GM12878 (cell line): ENCODE results near the gene RPRD1A. TPM values are rescaled to one million over a fixed set of nuclear protein-coding genes. Genes with fewer than 3 reads are reported as not detected.

Experiments
- ATAC-seq: fragments of 200-7000 bp; cut with Tn5 transposase; 3 replicates; pipeline ENCODE4 v1.9.1; 2020; ENCODE audit warnings: mild to moderate bottlenecking, moderate library complexity
- BruUV-seq: library from RNA; stranded (reverse); fragments of 400-500 nt; replicated peaks from 2 replicates; lab custom pipeline; 2021; lab: Mats Ljungman, UMichigan
- CTCF ChIA-PET: fragments of 300-600 bp; sonication (Branson Sonifier 250); formaldehyde crosslinking; extraction: SDS; loops from one replicate; lab custom pipeline; 2021; ENCODE audit warnings: inconsistent platforms; lab: Yijun Ruan, JAX
- POLR2A ChIA-PET: fragments of 350-600 bp; formaldehyde crosslinking; extraction: SDS; loops from one replicate; lab custom pipeline; 2021; ENCODE audit warnings: inconsistent platforms; lab: Charles Lee
- RAD21 ChIA-PET: fragments of 300-600 bp; sonication (Branson Sonifier 250); formaldehyde crosslinking; loops from one replicate; lab custom pipeline; 2023; ENCODE audit warnings: antibody characterized with exemption; ENCODE audit not compliant: unreplicated experiment; lab: Charles Lee
- SMC1A ChIA-PET: fragments of 300-600 bp; sonication (Branson Sonifier 250); formaldehyde crosslinking; loops from one replicate; lab custom pipeline; 2023; ENCODE audit not compliant: unreplicated experiment, uncharacterized antibody; lab: Charles Lee
- DNase-seq: peaks from one replicate; pipeline ENCODE4 v3.0.0-alpha.2; 2011; ENCODE audit warnings: low read depth, low spot score
- FAIRE-seq: peaks from 3 replicates; lab custom pipeline; 2011; peaks lifted over from hg19 to GRCh38; lab: Jason Lieb, UNC
- H2AFZ ChIP-seq: 2 replicates; pipeline ENCODE4 v1.6.0; 2011; ENCODE audit warnings: low read depth, low read length, control low read depth; ENCODE audit not compliant: control insufficient read depth
- H3K27ac ChIP-seq: 2 replicates; pipeline ENCODE4 v1.5.1; 2011; ENCODE audit warnings: control low read depth; ENCODE audit not compliant: control insufficient read depth, insufficient read depth
- H3K27me3 ChIP-seq, 2 experiments: replicated peaks in 1 of 2; 2 replicates each; pipeline versions ENCODE4 v1.6.0 to v1.6.1; 2011; ENCODE audit warnings: low read length in 1 of 2; ENCODE audit not compliant: control insufficient read depth in 2 of 2, insufficient read depth in 2 of 2
- H3K36me3 ChIP-seq, 2 experiments: 2 replicates each; pipeline ENCODE4 v1.5.1; 2011; ENCODE audit warnings: low read length in 1 of 2; ENCODE audit not compliant: control insufficient read depth in 2 of 2, insufficient read depth in 2 of 2
- H3K4me1 ChIP-seq: 2 replicates; pipeline ENCODE4 v1.6.1; 2011; ENCODE audit warnings: mild to moderate bottlenecking, low read length, moderate library complexity, mixed read lengths; ENCODE audit not compliant: control insufficient read depth, insufficient read depth
- H3K4me2 ChIP-seq: 2 replicates; pipeline ENCODE4 v1.6.0; 2011; ENCODE audit warnings: control low read depth; ENCODE audit not compliant: control insufficient read depth, insufficient read depth
- H3K4me3 ChIP-seq: fragments of 200-600 bp; sonication (generic); 2 replicates; pipeline ENCODE4 v1.5.1; 2016
- H3K79me2 ChIP-seq: 2 replicates; pipeline ENCODE4 v1.6.0; 2011; ENCODE audit warnings: low read length; ENCODE audit not compliant: control insufficient read depth, insufficient read depth
- H3K9ac ChIP-seq: 2 replicates; pipeline ENCODE4 v1.8.0; 2011; ENCODE audit warnings: low read length, control low read depth, mixed read lengths; ENCODE audit not compliant: control insufficient read depth, insufficient read depth
- H3K9me3 ChIP-seq: replicated peaks from 3 replicates; pipeline ENCODE4 v1.5.1; 2011; ENCODE audit warnings: mild to moderate bottlenecking, low read length; ENCODE audit not compliant: control insufficient read depth, insufficient read depth
- H4K20me1 ChIP-seq: 2 replicates; pipeline ENCODE4 v1.6.0; 2011; ENCODE audit not compliant: control insufficient read depth, insufficient read depth
- ATF7 ChIP-seq: fragments of 450-650 bp; IDR thresholded peaks from 2 replicates; pipeline ENCODE4 v1.6.1; 2016; ENCODE audit warnings: low read depth, mild to moderate bottlenecking
- BHLHE40 ChIP-seq, 2 experiments: fragments of 450-650 bp in 1 of 2; IDR thresholded peaks; 2 replicates each; pipeline ENCODE4 v1.6.1; 2011 to 2017; ENCODE audit warnings: low read depth in 2 of 2, borderline replicate concordance in 1 of 2, improper control_type of control experiment in 1 of 2, low read length in 1 of 2, mild to moderate bottlenecking in 1 of 2
- CBX5 ChIP-seq: sonication (generic); IDR thresholded peaks from 2 replicates; pipeline ENCODE4 v1.6.1; 2016; ENCODE audit warnings: low read depth, moderate library complexity, mild to moderate bottlenecking, inconsistent platforms
- CHD2 ChIP-seq: IDR thresholded peaks from 2 replicates; pipeline ENCODE4 v1.6.1; 2011; ENCODE audit warnings: low read depth, low read length, improper control_type of control experiment, borderline replicate concordance
- CREB1 ChIP-seq: IDR thresholded peaks from 2 replicates; pipeline ENCODE4 v1.6.1; 2012; ENCODE audit warnings: low read depth, mild to moderate bottlenecking, inconsistent platforms
- EED ChIP-seq: sonication (generic); IDR thresholded peaks from 2 replicates; pipeline ENCODE4 v1.6.1; 2016; ENCODE audit warnings: antibody characterized with exemption, low read depth
- IRF4 ChIP-seq: IDR thresholded peaks from 2 replicates; pipeline ENCODE4 v1.6.1; 2011; ENCODE audit warnings: low read depth, low read length
- NRF1 ChIP-seq: conservative IDR thresholded peaks from 2 replicates; pipeline ENCODE4 v1.6.1; 2011; ENCODE audit warnings: mild to moderate bottlenecking, low read depth, low read length, improper control_type of control experiment
- TCF12 ChIP-seq: IDR thresholded peaks from 2 replicates; pipeline ENCODE4 v1.6.1; 2011; ENCODE audit warnings: low read depth, mild to moderate bottlenecking, low read length
- WGBS: methylation state at CpG from one replicate; pipeline ENCODE4 v1.1.6; 2016; ENCODE audit warnings: low lambda C conversion rate; ENCODE audit not compliant: insufficient replicate concordance, insufficient coverage; ENCODE audit errors: missing lambda C conversion rate; 5-methylcytosine and 5-hydroxymethylcytosine counted together
- in situ Hi-C: fragments of 300-500 bp; cut with MboI; formaldehyde crosslinking; loops from 9 replicates; pipeline ENCODE4 v1.14.3; 2018; ENCODE audit warnings: mixed read lengths
- intact Hi-C: fragments of 100-400 bp; cut with micrococcal nuclease; formaldehyde crosslinking; loops from one replicate; pipeline ENCODE4 v1.14.2; 2022; ENCODE audit not compliant: unreplicated experiment
- polyA plus RNA-seq, 11 experiments: library from polyadenylated mRNA; depleted of rRNA in 4 of 11; unstranded in 6 of 11; stranded (reverse) in 5 of 11; fragments of >200 nt; fragmentation: Nextera tagmentation in 4 of 11; fragmentation: Illumina TruSeq in 1 of 11; extraction: Ambion mirVana in 4 of 11; extraction: Trizol in 1 of 11; gene quantifications; 1 replicate in 1 of 11; 2 replicates in 10 of 11; pipeline versions ENCODE4 v1.2.1 to v1.2.3, GENCODE V29; 2011 to 2016; ENCODE audit warnings: inconsistent platforms in 2 of 11, missing spikeins in 2 of 11, low read depth in 1 of 11
- total RNA-seq, 4 experiments: library from RNA; depleted of rRNA in 3 of 4; stranded (reverse); fragments of >200 nt in 3 of 4; fragmentation: Illumina TruSeq in 1 of 4; extraction: Trizol in 1 of 4; gene quantifications; 2 replicates each; pipeline versions ENCODE4 v1.2.1 to v1.2.3, GENCODE V29; 2013 to 2021

RPRD1A gene
- total and polyA plus RNA-seq, 10 of the 15 experiments (the other 5 are each of a cell fraction or from before 2014, with no cell fraction given), result 16.2 to 66.2 (median 36.2) TPM

GRCh38 chr18:35942133-35942532 is 125.2 kb downstream of the RPRD1A start (continued):
- TF ChIP-seq NRF1, result no peak
- TF ChIP-seq, all 136 proteins: peak for 0

DNA sequence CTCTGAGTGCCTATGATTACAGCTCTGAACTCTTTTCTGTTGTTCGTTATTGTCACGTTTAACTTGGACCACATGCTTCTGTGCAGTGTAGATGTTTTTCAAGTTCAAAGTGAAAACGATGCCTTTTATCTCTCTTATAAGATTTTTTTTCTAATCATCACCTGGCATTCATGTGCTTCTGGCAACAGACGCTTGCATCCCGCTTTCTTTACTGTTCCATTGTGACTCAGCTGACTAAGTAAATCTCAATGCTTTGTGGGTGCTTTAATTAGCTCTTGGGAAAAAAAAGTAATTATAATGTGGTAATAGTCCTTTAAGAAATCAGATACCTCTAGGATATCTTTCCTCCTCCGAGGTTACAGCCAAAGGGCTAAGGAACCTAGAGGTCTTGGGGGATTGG is 126.1 kb downstream of the RPRD1A start:
- TF ChIP-seq ATF7 (no peak), BHLHE40 (IDR thresholded peaks at IDR 0.05; ENCODE audit: borderline replicate concordance in 1 of 2, low read depth in 2 of 2, low read length in 1 of 2) (no peak), IRF4 (no peak), CREB1 (no peak), CHD2 (no peak), EED (no peak), TCF12 (no peak), CBX5 (no peak)
- SMC1A ChIA-PET, result interaction anchor here (1.2 to 1.8 kb wide), 2 partner anchors 9 to 185 kb away, joined by 5 to 6 read pairs; no protein-coding TSS in a partner anchor
- H3K4me1 ChIP-seq, result no peaks in the 10 kb centered on the region
- H3K36me3 ChIP-seq, result no peaks in the 10 kb centered on the region
- no peaks in the 10 kb centered on the region for H3K9me3 ChIP-seq
- POLR2A ChIA-PET, result no interaction called here
- ATAC-seq, result no peak
- H3K27ac ChIP-seq, result no peak overlapping the region
- no peaks in the 10 kb centered on the region for H3K79me2 ChIP-seq
- CTCF ChIA-PET, result interaction anchor here (0.6 to 2.0 kb wide), 5 partner anchors 9 to 555 kb away, joined by 3 to 9 read pairs (median 5); no protein-coding TSS in a partner anchor
- no peak for DNase-seq
- RAD21 ChIA-PET, result interaction anchor here (1.5 kb wide), 1 partner anchor 9 kb away, joined by 3 read pairs; no protein-coding TSS in a partner anchor
- H4K20me1 ChIP-seq, result no peaks in the 10 kb centered on the region
- intact Hi-C loops, result no loop called here
- in situ Hi-C loops, result no loop called here
- no TSS peak for BruUV-seq
- H3K4me3 ChIP-seq, result no peak overlapping the region
- no peak overlapping the region for H3K4me2 ChIP-seq
- H2AFZ ChIP-seq, result no peak overlapping the region
- H3K27me3 ChIP-seq, result peaks cover 0 to 1% of the 10 kb centered on the region in 2 experiments; a peak in 2 of 4 replicates
- H3K9ac ChIP-seq, result no peak overlapping the region
- no peak for FAIRE-seq
- 35% methylated on average over 6 of the region's 6 CpGs for WGBS

Other genes with a start within 250 kb of the RPRD1A start
- 53.3 and 58.1 TPM in 2 replicates for gene SLC39A6, start 61.8 kb upstream of the RPRD1A start, total RNA-seq (2014; rRNA removed)
- 54.8 and 54.9 TPM in 2 replicates for gene SLC39A6, start 61.8 kb upstream of the RPRD1A start, total RNA-seq (2014; rRNA removed; fragmentation: Illumina TruSeq; extraction: Trizol)
- gene SLC39A6, start 61.8 kb upstream of the RPRD1A start, total RNA-seq (2021), result 31.5 and 31.8 TPM in 2 replicates
- 65.1 and 65.9 TPM in 2 replicates for gene SLC39A6, start 61.8 kb upstream of the RPRD1A start, polyA plus RNA-seq (2011; rRNA removed)
- 51.5 and 60.6 TPM in 2 replicates for gene SLC39A6, start 61.8 kb upstream of the RPRD1A start, polyA plus RNA-seq (2014; fragmentation: Illumina TruSeq; extraction: Trizol)
- 10 to 100 TPM; 12.4 to 19.5 TPM for gene SLC39A6, start 61.8 kb upstream of the RPRD1A start, polyA plus RNA-seq (2014; fragmentation: Nextera tagmentation; extraction: Ambion mirVana)
- gene SLC39A6, start 61.8 kb upstream of the RPRD1A start, polyA plus RNA-seq (2014; rRNA removed), result 27.7 and 34.1 TPM in 2 replicates
- 10 to 100 TPM; 38.7 to 43.9 TPM for gene SLC39A6, start 61.8 kb upstream of the RPRD1A start, polyA plus RNA-seq (2016; fragmentation: Nextera tagmentation; extraction: Ambion mirVana)
- gene ELP2, start 62.3 kb upstream of the RPRD1A start, total RNA-seq (2014; rRNA removed), result 117 and 145 TPM in 2 replicates
- 58.9 and 59.8 TPM in 2 replicates for gene ELP2, start 62.3 kb upstream of the RPRD1A start, total RNA-seq (2014; rRNA removed; fragmentation: Illumina TruSeq; extraction: Trizol)
- gene ELP2, start 62.3 kb upstream of the RPRD1A start, total RNA-seq (2021), result 88.8 and 92.8 TPM in 2 replicates
- gene ELP2, start 62.3 kb upstream of the RPRD1A start, polyA plus RNA-seq (2011; rRNA removed), result 134 and 180 TPM in 2 replicates
- gene ELP2, start 62.3 kb upstream of the RPRD1A start, polyA plus RNA-seq (2014; fragmentation: Illumina TruSeq; extraction: Trizol), result 56.9 and 73.2 TPM in 2 replicates
- 10 to 100 TPM; 90.6 to 90.7 TPM for gene ELP2, start 62.3 kb upstream of the RPRD1A start, polyA plus RNA-seq (2014; fragmentation: Nextera tagmentation; extraction: Ambion mirVana)
- gene ELP2, start 62.3 kb upstream of the RPRD1A start, polyA plus RNA-seq (2014; rRNA removed), result 58.4 and 65.5 TPM in 2 replicates
- gene ELP2, start 62.3 kb upstream of the RPRD1A start, polyA plus RNA-seq (2016; fragmentation: Nextera tagmentation; extraction: Ambion mirVana), result 10 to 100 TPM; 76.9 to 86.4 TPM
- 0.34 and 0.49 TPM in 2 replicates for gene MOCOS, start 119.9 kb upstream of the RPRD1A start, total RNA-seq (2014; rRNA removed)
- 0.31 and 0.41 TPM in 2 replicates for gene MOCOS, start 119.9 kb upstream of the RPRD1A start, total RNA-seq (2014; rRNA removed; fragmentation: Illumina TruSeq; extraction: Trizol)
- gene MOCOS, start 119.9 kb upstream of the RPRD1A start, total RNA-seq (2021), result 0.35 and 0.38 TPM in 2 replicates
- gene MOCOS, start 119.9 kb upstream of the RPRD1A start, polyA plus RNA-seq (2011; rRNA removed), result 0.56 and 1.1 TPM in 2 replicates
- 0.21 and 0.24 TPM in 2 replicates for gene MOCOS, start 119.9 kb upstream of the RPRD1A start, polyA plus RNA-seq (2014; fragmentation: Illumina TruSeq; extraction: Trizol)
- under 1 TPM; 0.16 to 0.26 TPM for gene MOCOS, start 119.9 kb upstream of the RPRD1A start, polyA plus RNA-seq (2014; fragmentation: Nextera tagmentation; extraction: Ambion mirVana)
- gene MOCOS, start 119.9 kb upstream of the RPRD1A start, polyA plus RNA-seq (2014; rRNA removed), result 0.46 and 0.58 TPM in 2 replicates
- under 1 TPM; 0.25 to 0.47 TPM for gene MOCOS, start 119.9 kb upstream of the RPRD1A start, polyA plus RNA-seq (2016; fragmentation: Nextera tagmentation; extraction: Ambion mirVana)
- gene FHOD3, start 230.2 kb upstream of the RPRD1A start, total RNA-seq (2014; rRNA removed), result 10.8 and 13.5 TPM in 2 replicates
- gene FHOD3, start 230.2 kb upstream of the RPRD1A start, total RNA-seq (2014; rRNA removed; fragmentation: Illumina TruSeq; extraction: Trizol), result 10.3 and 11.0 TPM in 2 replicates
- 10.7 and 11.4 TPM in 2 replicates for gene FHOD3, start 230.2 kb upstream of the RPRD1A start, total RNA-seq (2021)
- 26.4 and 26.7 TPM in 2 replicates for gene FHOD3, start 230.2 kb upstream of the RPRD1A start, polyA plus RNA-seq (2011; rRNA removed)
- gene FHOD3, start 230.2 kb upstream of the RPRD1A start, polyA plus RNA-seq (2014; fragmentation: Illumina TruSeq; extraction: Trizol), result 11.6 and 12.8 TPM in 2 replicates
- under 1 TPM; 0.77 to 0.90 TPM for gene FHOD3, start 230.2 kb upstream of the RPRD1A start, polyA plus RNA-seq (2014; fragmentation: Nextera tagmentation; extraction: Ambion mirVana)
- 9.6 and 10.0 TPM in 2 replicates for gene FHOD3, start 230.2 kb upstream of the RPRD1A start, polyA plus RNA-seq (2014; rRNA removed)
- gene FHOD3, start 230.2 kb upstream of the RPRD1A start, polyA plus RNA-seq (2016; fragmentation: Nextera tagmentation; extraction: Ambion mirVana), result 1 to 10 TPM; 2.0 to 2.4 TPM